Muscle of leg (tissue), 11 donors: ENCODE measurements around the gene CXCL1. TPM values are rescaled to one million over a fixed set of nuclear protein-coding genes. Genes with fewer than 3 reads are reported as not detected.

Experiments
- DNase-seq: peaks from one replicate; pipeline ENCODE4 v3.0.0; 2013
- H3K27ac ChIP-seq: one replicate; pipeline ENCODE4 v1.5.1; 2013; ENCODE audit warnings: mild to moderate bottlenecking, low read length, control low read depth
- H3K27me3 ChIP-seq: one replicate; pipeline ENCODE4 v1.6.1; 2013; ENCODE audit warnings: low read length; ENCODE audit not compliant: control insufficient read depth, insufficient read depth
- H3K36me3 ChIP-seq: one replicate; pipeline ENCODE4 v1.6.1; 2013; ENCODE audit warnings: low read length; ENCODE audit not compliant: control insufficient read depth, insufficient read depth
- H3K4me1 ChIP-seq: one replicate; pipeline ENCODE4 v1.6.1; 2013; ENCODE audit warnings: low read length; ENCODE audit not compliant: control insufficient read depth, insufficient read depth
- H3K4me3 ChIP-seq: one replicate; pipeline ENCODE4 v1.5.1; 2013; ENCODE audit warnings: low read length, control low read depth
- H3K9me3 ChIP-seq: replicated peaks from 2 replicates; pipeline ENCODE4 v1.6.1; 2013; ENCODE audit warnings: low read depth, low read length; ENCODE audit not compliant: control insufficient read depth
- WGBS: methylation state at CpG from one replicate; pipeline ENCODE4 v1.1.5; 2013; ENCODE audit warnings: missing lambda C conversion rate; ENCODE audit not compliant: insufficient coverage; 5-methylcytosine and 5-hydroxymethylcytosine counted together
- polyA plus RNA-seq, 8 donors: library from polyadenylated mRNA; unstranded; fragments of 120-200 nt; gene quantifications; one replicate each; pipeline versions ENCODE4 v1.2.1 to v1.2.3, GENCODE V29; 2013; ENCODE audit warnings: inconsistent platforms in 1 of 8, low replicate concordance in 1 of 8; ENCODE audit not compliant: insufficient read length in 8 of 8, insufficient read depth in 1 of 8
- total RNA-seq: library from RNA; stranded (reverse); fragments of 120-200 nt; gene quantifications from one replicate; pipeline ENCODE4 v1.2.4, GENCODE V29; 2013

CXCL1 gene
- total and polyA plus RNA-seq, 9 donors: 0.13 to 1.2 (median 0.33) TPM; not detected in 1

GRCh38 chr4:73874386-73874785 is 5.2 kb downstream of the CXCL1 start:
- no peak overlapping the region for H3K27ac ChIP-seq
- no peaks in the 10 kb centered on the region for H3K36me3 ChIP-seq
- WGBS: 82% methylated on average over 2 of the region's 2 CpGs
- peaks cover 11% of the 10 kb centered on the region for H3K27me3 ChIP-seq
- H3K4me3 ChIP-seq: no peak overlapping the region
- peaks cover 4% of the 10 kb centered on the region for H3K4me1 ChIP-seq
- no peaks in the 10 kb centered on the region for H3K9me3 ChIP-seq
- no peak for DNase-seq

GRCh38 chr4:73875401-73875800 is 6.2 kb downstream of the CXCL1 start:
- Histone ChIP-seq H3K36me3 (no peaks in the 10 kb centered on the region), H3K27ac (no peak overlapping the region), H3K27me3 (peaks cover under 1% of the 10 kb centered on the region), H3K9me3 (no peaks in the 10 kb centered on the region), H3K4me1 (no peaks in the 10 kb centered on the region), H3K4me3 (no peak overlapping the region)
- no peak for DNase-seq
- WGBS: no CpG with 5 or more reads among the region's 1 CpG

- Histone ChIP-seq H3K4me3 (no peak overlapping the region), H3K36me3 (no peaks in the 10 kb centered on the region), H3K4me1 (no peaks in the 10 kb centered on the region), H3K9me3 (no peaks in the 10 kb centered on the region), H3K27ac (no peak overlapping the region), H3K27me3 (no peaks in the 10 kb centered on the region)
- no CpG with 5 or more reads among the region's 1 CpG for WGBS
- no peak for DNase-seq
Measured at GRCh38 chr4:73883306-73883705, 14.1 kb downstream of the CXCL1 start.

GRCh38 chr4:73885574-73886267 is 16.5 kb downstream of the CXCL1 start:
- Histone ChIP-seq H3K36me3 (no peaks in the 10 kb centered on the region), H3K9me3 (no peaks in the 10 kb centered on the region), H3K27ac (no peak overlapping the region), H3K4me3 (no peak overlapping the region), H3K4me1 (no peaks in the 10 kb centered on the region), H3K27me3 (no peaks in the 10 kb centered on the region)
- no peak for DNase-seq
- 83% methylated on average over 1 of the region's 4 CpGs for WGBS

GRCh38 chr4:73891326-73891725 is 22.1 kb downstream of the CXCL1 start:
- Histone ChIP-seq H3K4me1 (no peaks in the 10 kb centered on the region), H3K27ac (no peak overlapping the region), H3K27me3 (no peaks in the 10 kb centered on the region), H3K9me3 (no peaks in the 10 kb centered on the region), H3K36me3 (no peaks in the 10 kb centered on the region), H3K4me3 (no peak overlapping the region)
- DNase-seq: no peak
- no CpG with 5 or more reads among the region's 4 CpGs for WGBS

- H3K36me3 ChIP-seq: no peaks in the 10 kb centered on the region
- H3K27ac ChIP-seq: no peak overlapping the region
- 71% methylated on average over 1 of the region's 1 CpG for WGBS
- no peaks in the 10 kb centered on the region for H3K9me3 ChIP-seq
- DNase-seq: no peak
- H3K4me1 ChIP-seq: no peaks in the 10 kb centered on the region
- no peaks in the 10 kb centered on the region for H3K27me3 ChIP-seq
- no peak overlapping the region for H3K4me3 ChIP-seq
Measured at GRCh38 chr4:73891739-73892405, 22.7 kb downstream of the CXCL1 start.

- H3K9me3 ChIP-seq: no peaks in the 10 kb centered on the region
- H3K4me1 ChIP-seq: no peaks in the 10 kb centered on the region
- WGBS: no CpG with 5 or more reads among the region's 3 CpGs
- no peaks in the 10 kb centered on the region for H3K27me3 ChIP-seq
- H3K36me3 ChIP-seq: no peaks in the 10 kb centered on the region
- H3K4me3 ChIP-seq: no peak overlapping the region
- no peak overlapping the region for H3K27ac ChIP-seq
- DNase-seq: no peak
Measured at GRCh38 chr4:73892966-73893365, 23.8 kb downstream of the CXCL1 start.

- Histone ChIP-seq H3K9me3 (no peaks in the 10 kb centered on the region), H3K27me3 (no peaks in the 10 kb centered on the region), H3K36me3 (no peaks in the 10 kb centered on the region), H3K4me3 (no peak overlapping the region), H3K27ac (no peak overlapping the region), H3K4me1 (no peaks in the 10 kb centered on the region)
- DNase-seq: no peak
- WGBS: no CpG with 5 or more reads among the region's 2 CpGs
Measured at GRCh38 chr4:73894001-73894400, 24.8 kb downstream of the CXCL1 start.

- peak; percentile 7 for DNase-seq
- no peaks in the 10 kb centered on the region for H3K27me3 ChIP-seq
- no peak overlapping the region for H3K4me3 ChIP-seq
- no peaks in the 10 kb centered on the region for H3K9me3 ChIP-seq
- no peaks in the 10 kb centered on the region for H3K4me1 ChIP-seq
- H3K27ac ChIP-seq: no peak overlapping the region
- 66% methylated on average over 4 of the region's 9 CpGs for WGBS
- no peaks in the 10 kb centered on the region for H3K36me3 ChIP-seq
Measured at GRCh38 chr4:73895201-73896175, 26.3 kb downstream of the CXCL1 start.

- no peak for DNase-seq
- WGBS: no CpG with 5 or more reads among the region's 2 CpGs
- no peaks in the 10 kb centered on the region for H3K4me1 ChIP-seq
- H3K9me3 ChIP-seq: no peaks in the 10 kb centered on the region
- no peak overlapping the region for H3K4me3 ChIP-seq
- H3K36me3 ChIP-seq: no peaks in the 10 kb centered on the region
- H3K27me3 ChIP-seq: no peaks in the 10 kb centered on the region
- no peak overlapping the region for H3K27ac ChIP-seq
Measured at GRCh38 chr4:73896416-73896815, 27.2 kb downstream of the CXCL1 start.
